ENCODE results near the gene ZNF30.

ZNF30 gene

GRCh38 chr19:34926685-34927375 lies at the start of gene ZNF30:
Gene ZNF30, plus strand, starts transcription at chr19:34926903. Its CDS starts 3,045 bp downstream, at chr19:34929948.
- TF ChIP-seq GATA2 (IDR thresholded peaks at IDR 0.05; ENCODE audit: low read depth, low read length) (no peak), GATA3 (IDR thresholded peaks at IDR 0.05; ENCODE audit: low read depth, low read length) (no peak)

- no peak for TF ChIP-seq GATA3 (IDR thresholded peaks at IDR 0.05; ENCODE audit: low read depth, low read length)
- no peak for TF ChIP-seq GATA2 (IDR thresholded peaks at IDR 0.05; ENCODE audit: low read depth, low read length)
Observed at GRCh38 chr19:34879563-34879962, 47.1 kb upstream of the ZNF30 start.

GRCh38 chr19:34880034-34880433 lies 46.7 kb upstream of the ZNF30 start:
- TF ChIP-seq GATA2 (IDR thresholded peaks at IDR 0.05; ENCODE audit: low read depth, low read length) (no peak), GATA3 (IDR thresholded peaks at IDR 0.05; ENCODE audit: low read depth, low read length) (no peak)

GRCh38 chr19:34881982-34882381 lies 44.7 kb upstream of the ZNF30 start:
- TF ChIP-seq GATA2 (IDR thresholded peaks at IDR 0.05; ENCODE audit: low read depth, low read length), result no peak
- no peak for TF ChIP-seq GATA3 (IDR thresholded peaks at IDR 0.05; ENCODE audit: low read depth, low read length)

GRCh38 chr19:34888091-34888490 lies 38.6 kb upstream of the ZNF30 start:
- TF ChIP-seq GATA3 (IDR thresholded peaks at IDR 0.05; ENCODE audit: low read depth, low read length), result no peak
- TF ChIP-seq GATA2 (IDR thresholded peaks at IDR 0.05; ENCODE audit: low read depth, low read length), result no peak

GRCh38 chr19:34900245-34900644 lies 26.5 kb upstream of the ZNF30 start:
- TF ChIP-seq GATA3 (IDR thresholded peaks at IDR 0.05; ENCODE audit: low read depth, low read length), result no peak
- TF ChIP-seq GATA2 (IDR thresholded peaks at IDR 0.05; ENCODE audit: low read depth, low read length), result no peak

GRCh38 chr19:34904664-34905527 lies 21.8 kb upstream of the ZNF30 start:
- TF ChIP-seq GATA3 (IDR thresholded peaks at IDR 0.05; ENCODE audit: low read depth, low read length), result no peak
- no peak for TF ChIP-seq GATA2 (IDR thresholded peaks at IDR 0.05; ENCODE audit: low read depth, low read length)

GRCh38 chr19:34910770-34911169 lies 15.9 kb upstream of the ZNF30 start:
- TF ChIP-seq GATA2 (IDR thresholded peaks at IDR 0.05; ENCODE audit: low read depth, low read length), result no peak
- no peak for TF ChIP-seq GATA3 (IDR thresholded peaks at IDR 0.05; ENCODE audit: low read depth, low read length)

GRCh38 chr19:34918190-34918589 lies 8.5 kb upstream of the ZNF30 start:
- TF ChIP-seq GATA3 (IDR thresholded peaks at IDR 0.05; ENCODE audit: low read depth, low read length), result no peak
- no peak for TF ChIP-seq GATA2 (IDR thresholded peaks at IDR 0.05; ENCODE audit: low read depth, low read length)

- TF ChIP-seq GATA3 (IDR thresholded peaks at IDR 0.05; ENCODE audit: low read depth, low read length) (no peak), GATA2 (IDR thresholded peaks at IDR 0.05; ENCODE audit: low read depth, low read length) (no peak)
Observed at GRCh38 chr19:34925278-34925855, 1.3 kb upstream of the ZNF30 start.

GRCh38 chr19:34926361-34926684 lies 380 bp upstream of the ZNF30 start:
- no peak for TF ChIP-seq GATA2 (IDR thresholded peaks at IDR 0.05; ENCODE audit: low read depth, low read length)
- no peak for TF ChIP-seq GATA3 (IDR thresholded peaks at IDR 0.05; ENCODE audit: low read depth, low read length)

GRCh38 chr19:34932494-34932893 lies 5.8 kb downstream of the ZNF30 start:
- TF ChIP-seq GATA2 (IDR thresholded peaks at IDR 0.05; ENCODE audit: low read depth, low read length), result no peak
- no peak for TF ChIP-seq GATA3 (IDR thresholded peaks at IDR 0.05; ENCODE audit: low read depth, low read length)

- TF ChIP-seq GATA3 (IDR thresholded peaks at IDR 0.05; ENCODE audit: low read depth, low read length) (no peak), GATA2 (IDR thresholded peaks at IDR 0.05; ENCODE audit: low read depth, low read length) (no peak)
Observed at GRCh38 chr19:34936184-34936583, 9.5 kb downstream of the ZNF30 start.

- TF ChIP-seq GATA3 (IDR thresholded peaks at IDR 0.05; ENCODE audit: low read depth, low read length), result no peak
Observed at GRCh38 chr19:34938886-34939285, 12.2 kb downstream of the ZNF30 start.
